HG03439 (cell line): ENCODE data around the gene IL22RA2.
"Not testable (repeated sequence)": the region's sequence is repeated elsewhere in the genome, so short reads cannot be mapped to it uniquely, and the experiment has no call there.

Experiments used
- ATAC-seq: cut with Tn5 transposase; IDR thresholded peaks from one replicate; pipeline ENCODE4 v1.9.1; 2021; ENCODE audit warnings: mild to moderate bottlenecking, moderate library complexity; ENCODE audit not compliant: unreplicated experiment

The IL22RA2 gene

DNA sequence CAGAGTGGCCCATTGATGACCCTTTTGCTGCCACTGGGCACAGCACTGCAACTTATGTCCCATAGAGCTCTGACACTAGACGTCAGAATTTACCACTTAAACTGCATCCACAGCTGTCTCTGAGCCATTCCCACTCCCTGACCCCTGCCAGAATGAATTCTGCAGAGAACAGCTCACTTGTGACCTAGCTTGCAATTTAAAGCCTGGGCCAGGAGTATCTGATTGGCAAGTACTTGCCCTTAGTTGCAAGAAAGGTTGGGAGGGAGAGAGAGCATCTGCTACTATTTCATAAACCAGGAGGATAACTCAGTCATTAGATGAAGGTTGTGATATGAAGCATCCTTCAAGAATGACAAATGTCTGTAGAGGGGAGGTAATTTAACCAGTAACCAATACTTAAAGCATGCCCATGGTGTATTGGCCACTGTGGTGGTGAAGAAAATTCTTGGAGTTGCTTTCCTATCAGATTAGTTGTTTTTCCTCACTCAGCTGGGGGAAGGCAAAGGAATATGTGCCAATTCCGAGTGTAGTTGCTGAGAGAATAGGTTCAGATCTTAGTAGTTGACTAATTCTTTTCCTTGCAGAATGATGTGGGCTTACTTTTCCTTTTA, 46.5 kb downstream of the IL22RA2 start:
- ATAC-seq = no peak

DNA sequence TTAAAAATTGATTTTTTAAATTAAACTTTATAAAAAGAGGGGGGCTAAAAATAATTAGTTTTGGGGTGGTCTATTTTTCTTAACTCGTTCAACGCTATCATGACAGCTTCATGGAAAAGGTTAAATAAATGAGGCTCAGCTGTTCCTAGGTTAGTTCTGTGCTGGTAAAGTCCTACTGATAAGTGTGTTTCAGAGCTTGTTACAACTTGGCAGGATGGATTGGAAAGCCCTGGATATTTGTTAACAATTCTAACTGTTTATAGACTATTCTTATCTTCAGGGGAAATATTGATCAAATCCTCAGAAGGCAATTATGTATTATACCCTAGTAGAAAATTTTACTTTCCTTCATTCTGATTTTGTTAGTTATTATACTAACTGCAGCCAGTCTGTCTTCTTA, 50.4 kb downstream of the IL22RA2 start:
- ATAC-seq = no peak

DNA sequence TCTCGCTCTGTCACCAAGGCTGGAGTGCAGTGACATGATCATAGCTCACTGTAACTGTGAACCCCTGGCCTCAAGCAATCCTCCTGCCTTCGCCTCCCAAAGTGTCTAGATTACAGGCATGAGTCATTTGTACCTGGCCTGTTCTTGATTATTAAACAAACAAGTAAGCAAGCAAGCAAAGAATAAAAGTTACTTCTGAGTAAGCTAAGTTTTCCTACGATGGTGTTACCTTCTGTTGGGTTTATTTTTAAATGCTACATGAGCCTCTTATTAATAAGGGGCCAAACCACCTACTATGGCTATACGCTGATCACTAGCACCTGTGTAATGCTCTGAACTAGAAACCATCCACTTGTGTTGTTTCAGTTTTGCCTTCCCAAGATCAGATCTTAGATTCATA, 50.8 kb downstream of the IL22RA2 start:
- ATAC-seq = peak; percentile 46

DNA sequence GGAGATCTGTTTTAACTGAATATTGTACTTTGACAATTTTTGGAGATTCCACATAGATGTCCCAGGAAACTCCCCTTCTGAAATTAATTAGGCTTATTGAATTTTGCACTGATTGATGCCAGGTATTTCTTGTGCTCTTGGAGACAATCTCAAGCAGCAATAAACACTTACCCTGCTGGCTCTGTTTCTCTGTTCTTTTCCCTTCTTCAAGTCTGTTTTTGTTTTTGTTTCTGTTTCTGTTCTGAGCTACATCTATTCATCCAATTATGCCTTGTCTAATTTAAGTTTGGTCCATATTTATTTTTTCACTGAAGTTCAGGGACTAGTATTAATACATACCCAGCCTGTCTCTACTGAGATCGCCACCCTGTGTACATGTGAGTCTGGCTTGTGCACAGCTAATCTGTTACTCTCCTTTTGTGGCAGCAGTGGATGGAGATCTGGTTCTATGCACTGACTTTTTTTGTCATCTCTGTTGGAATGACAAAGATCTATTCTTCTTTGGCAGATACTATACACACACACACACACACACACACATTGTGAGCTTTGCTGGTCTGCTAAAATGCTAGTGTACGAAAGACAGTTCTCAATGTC, 51.9 kb downstream of the IL22RA2 start:
- ATAC-seq = no peak

DNA sequence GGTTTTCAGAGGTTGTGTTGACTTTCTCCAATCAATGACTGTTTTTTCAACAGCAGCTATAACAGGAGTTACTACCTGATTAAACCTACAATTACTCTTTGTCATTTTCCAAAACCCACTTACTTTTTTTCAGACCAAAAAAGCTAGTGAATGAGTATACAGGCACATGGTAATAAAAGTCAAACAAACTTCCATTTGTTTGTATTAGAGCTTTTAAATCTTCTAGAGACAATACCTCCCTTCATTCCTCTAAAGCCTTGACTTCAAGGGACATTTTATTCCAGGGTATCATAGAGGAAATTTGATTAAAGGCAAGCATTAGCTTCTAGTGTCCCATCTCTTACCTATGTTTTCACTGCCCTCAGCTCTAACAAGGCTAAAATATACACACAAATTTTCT, 52.7 kb downstream of the IL22RA2 start:
- ATAC-seq = no peak

DNA sequence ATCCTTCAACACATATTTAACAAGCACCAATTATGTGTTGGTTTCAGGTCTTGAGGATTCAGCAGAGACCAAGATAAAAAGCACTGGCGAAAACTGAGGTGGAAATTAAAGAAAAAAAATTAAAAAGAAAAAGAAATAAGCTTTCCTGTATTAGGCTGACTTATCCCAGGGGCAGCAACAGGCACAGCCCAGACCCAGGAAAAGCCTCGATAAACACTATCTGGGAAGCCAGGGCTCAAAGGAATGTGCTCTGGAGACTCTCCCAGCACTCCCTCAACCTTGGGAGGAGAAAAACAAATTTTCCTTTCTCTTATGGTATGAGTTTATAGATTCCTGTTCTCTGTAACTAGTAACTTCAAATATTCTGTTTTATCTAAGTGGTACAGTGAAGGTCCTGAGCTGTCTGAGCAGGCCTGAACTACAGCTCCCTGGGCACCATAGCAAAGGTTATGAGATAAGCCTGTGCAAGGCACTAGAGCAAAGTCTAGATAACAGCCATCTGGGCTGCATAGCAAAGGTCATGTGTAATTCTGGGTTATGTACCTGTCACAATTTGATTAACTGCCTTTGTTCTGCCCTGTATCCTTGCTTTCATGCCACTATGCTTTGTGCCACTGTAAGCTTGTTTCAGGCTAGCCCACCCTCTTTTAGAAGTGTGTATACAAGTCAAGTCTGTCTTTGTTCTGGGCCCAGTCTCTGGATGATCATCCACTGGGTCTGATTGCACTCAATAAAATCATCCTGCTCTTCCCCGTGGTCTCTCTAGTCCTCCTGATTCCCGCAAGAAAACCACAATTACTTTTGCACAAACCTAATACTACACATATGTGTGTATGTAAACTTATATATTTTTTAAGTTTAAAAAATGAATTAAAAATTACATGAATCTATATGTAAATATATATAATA, 54.0 kb downstream of the IL22RA2 start:
- ATAC-seq = no peak

DNA sequence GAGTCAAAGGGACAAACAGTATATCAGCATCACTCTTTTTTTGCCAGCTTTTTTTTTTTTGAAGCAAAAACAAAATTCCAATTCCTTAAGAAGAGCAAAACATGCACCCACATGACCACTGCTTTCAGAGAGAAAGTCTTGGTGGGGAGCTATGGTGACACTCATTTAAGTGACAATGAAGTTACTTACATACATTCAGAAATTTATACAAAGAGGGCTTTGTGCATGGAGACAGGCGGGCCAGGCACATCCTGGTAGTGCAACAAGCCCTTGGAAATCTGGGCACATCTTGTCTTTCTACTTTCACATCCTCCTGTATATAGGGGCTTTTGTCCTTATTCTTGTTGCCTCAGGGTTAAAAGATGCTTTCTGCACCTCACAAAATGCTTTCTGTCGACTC, 55.9 kb downstream of the IL22RA2 start:
- no peak for ATAC-seq

DNA sequence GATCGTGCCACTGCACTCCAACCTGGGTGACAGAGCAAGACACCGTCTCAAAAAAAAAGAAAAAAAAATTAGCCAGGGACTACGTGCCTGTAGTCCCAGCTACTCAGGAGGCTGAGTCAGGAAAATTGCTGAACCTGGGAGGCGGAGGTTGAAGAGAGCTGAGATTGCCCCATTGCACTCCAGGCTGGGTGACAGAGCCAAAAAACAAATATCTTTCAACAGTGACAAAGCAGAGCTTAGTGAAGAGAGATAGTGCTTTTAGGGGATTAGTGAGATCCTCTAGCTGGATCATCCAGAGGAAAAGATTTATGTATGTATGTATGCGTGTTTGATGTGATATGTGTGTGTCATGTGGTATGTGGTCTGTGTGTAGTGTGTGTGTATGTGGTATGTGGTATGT, 56.6 kb downstream of the IL22RA2 start:
- no peak for ATAC-seq

DNA sequence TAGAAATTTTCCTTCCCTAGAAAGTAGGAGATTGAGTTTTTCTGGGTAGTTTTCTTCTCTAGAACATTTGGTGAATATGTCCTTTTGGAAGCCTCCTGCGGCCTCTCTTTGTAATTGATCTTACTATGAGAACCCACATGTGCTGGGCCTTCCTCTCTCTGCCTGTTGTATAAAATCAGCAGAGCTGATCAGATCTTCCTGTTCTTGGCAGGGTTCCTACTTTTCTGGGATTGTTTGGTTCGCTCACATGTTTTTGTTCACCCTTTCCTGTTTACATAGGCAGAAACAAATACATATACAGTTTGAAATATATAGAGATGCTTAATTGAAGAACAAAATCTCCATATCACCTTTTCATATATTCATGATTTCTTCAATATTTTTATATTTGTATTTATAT, 57.8 kb downstream of the IL22RA2 start:
- no peak for ATAC-seq

DNA sequence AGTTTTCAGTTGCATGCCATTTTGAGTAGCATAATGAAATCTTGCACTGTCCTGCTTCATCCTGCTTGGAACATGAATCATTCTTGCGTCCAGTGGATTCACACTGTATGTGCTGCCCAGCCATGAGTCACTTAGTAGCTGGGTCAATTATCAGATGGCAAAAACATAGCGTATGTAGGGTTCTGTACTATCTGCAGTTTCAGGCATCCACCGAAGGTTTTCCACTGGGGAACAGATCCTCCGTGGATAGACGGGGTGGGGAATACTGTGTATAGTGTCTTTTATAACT, 61.4 kb downstream of the IL22RA2 start:
- no peak for ATAC-seq

DNA sequence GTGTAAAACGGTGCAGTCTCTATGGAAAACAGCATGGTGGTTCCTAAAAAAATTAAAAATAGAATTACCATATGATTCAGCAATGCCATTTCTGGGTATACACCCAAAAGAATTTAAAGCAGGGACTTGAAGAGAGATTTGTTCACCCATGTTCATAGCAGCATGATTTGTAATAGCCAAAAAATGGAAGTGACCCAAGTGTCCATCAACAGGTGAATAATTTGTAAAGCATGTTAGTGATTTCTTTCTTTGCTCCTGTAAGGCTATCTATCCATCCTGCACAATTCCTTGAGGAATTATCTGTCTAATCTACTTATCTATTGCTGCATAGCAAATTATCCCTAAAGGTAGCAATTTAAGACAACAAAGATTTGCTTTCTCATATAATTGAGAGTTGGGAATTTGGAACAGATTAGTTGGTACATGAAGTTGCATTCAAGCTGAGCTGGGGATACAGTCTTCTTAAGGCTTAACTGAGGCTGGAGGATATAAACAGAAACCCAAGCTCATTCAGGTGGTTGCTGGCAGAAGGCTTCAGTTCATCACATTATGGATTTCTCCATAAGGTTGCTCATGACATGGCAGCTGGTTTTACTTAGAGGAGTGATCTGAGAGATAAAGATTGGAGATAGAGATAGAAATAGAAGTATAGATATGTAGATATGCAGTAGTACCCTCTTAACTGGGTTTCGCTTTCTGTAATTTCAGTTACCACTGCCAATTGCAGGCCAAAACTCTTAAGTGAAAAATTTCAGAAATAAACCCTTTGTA, 62.0 kb downstream of the IL22RA2 start:
- no peak for ATAC-seq

DNA sequence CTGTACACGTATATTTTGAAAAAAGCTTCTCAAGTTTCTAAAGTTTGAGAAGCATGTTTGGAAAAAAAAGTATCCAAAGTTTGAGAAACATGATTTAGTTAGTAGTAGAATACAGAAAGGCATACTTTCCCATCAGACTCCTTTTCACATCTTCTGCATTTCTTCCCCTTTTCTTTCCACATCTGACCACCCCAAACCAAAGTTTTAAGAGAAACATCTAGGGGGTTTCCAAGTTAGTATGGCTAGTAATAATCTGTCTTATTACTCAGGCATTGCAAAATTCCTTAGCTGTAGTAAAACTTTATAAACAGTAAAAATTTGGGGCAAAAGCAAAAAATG, 65.7 kb downstream of the IL22RA2 start:
- no peak for ATAC-seq

DNA sequence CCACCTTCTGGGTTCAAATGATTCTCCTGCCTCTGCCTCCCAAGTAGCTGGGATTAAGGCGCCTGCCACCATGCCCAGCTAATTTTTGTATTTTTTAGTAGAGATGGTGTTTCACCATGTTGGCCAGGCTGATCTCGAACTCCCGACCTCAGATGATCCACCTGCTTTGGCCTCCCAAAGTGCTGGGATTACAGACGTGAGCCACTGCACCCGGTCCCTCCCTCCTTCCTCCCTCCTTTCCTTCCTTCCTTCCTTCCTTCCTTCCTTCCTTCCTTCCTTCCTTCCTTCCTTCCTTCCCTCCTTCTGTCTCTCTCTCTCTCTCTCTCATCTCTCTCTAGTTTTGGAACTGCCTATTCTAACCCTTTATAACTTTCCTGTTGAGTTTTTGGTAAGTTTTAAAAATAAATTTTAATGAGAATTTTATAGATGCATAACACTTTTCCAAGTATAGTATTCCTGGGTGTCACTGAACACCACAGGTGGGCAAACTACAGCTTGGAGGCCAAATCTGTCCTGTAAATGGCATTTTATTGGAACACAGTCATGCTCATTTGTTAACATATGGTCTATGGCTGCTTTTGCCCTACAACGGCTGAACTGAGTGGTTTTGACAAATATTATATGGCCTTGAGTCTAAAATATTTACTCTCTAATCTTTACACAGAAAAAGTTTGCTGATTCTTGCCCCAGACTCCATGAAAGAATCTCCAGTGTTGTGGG, 66.2 kb downstream of the IL22RA2 start:
- not testable (repeated sequence) for ATAC-seq

DNA sequence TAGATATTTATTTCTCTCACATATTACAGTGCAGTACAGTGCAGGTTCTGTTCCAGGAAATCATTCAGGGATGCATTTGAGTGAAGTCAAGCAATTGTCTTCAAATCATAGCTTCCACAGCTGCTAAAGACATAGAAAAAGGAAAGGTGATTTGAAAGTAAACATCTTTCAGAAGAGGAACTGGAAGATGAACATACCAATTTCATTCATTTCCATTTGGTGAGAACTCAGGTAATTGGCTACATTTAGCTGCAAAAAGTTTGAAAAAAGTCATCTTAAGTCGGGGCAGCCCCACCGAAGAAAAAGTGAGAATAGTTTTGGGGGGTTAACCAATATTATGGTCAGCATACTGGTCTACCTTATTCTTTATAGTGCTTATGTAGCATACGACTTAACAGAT, 67.3 kb downstream of the IL22RA2 start:
- no peak for ATAC-seq

DNA sequence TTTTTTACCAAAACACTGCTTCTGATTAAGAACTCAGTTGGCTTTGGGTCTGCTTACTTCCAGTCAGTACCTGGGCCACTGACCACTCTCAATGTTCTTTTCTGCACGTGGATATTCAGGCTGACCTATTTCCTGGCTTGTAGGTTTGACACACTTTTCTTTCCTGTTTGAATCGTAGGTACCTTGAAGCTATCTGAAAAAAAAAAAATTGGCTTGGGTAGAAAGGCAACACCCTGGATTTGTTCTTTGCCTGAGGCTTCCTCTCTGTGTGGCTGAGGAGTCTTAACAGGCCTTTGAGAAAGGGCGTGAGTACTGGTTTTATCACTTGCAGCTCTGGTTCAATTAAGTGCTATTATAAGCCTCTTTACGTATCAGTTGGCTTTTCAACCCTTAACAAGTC, 68.1 kb downstream of the IL22RA2 start:
- ATAC-seq = no peak

DNA sequence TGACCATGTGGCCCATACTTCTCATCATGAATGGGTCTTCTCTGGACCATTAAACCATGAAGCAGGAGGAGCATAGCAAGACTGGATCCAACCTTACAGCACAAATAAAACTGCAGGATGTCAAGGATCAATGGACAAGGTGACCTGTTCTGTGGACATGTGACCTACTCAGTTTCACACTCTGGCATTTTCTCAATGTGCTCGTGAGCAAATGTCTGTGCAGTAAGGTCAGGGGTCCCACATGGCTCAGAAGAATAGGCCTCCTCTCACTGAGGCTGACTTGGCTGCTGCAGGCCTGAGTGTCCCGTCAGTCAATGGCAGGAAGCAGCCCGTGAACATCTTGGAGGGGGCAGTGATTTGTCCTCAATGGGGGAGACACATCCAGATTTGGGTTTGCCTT, 68.5 kb downstream of the IL22RA2 start:
- no peak for ATAC-seq

DNA sequence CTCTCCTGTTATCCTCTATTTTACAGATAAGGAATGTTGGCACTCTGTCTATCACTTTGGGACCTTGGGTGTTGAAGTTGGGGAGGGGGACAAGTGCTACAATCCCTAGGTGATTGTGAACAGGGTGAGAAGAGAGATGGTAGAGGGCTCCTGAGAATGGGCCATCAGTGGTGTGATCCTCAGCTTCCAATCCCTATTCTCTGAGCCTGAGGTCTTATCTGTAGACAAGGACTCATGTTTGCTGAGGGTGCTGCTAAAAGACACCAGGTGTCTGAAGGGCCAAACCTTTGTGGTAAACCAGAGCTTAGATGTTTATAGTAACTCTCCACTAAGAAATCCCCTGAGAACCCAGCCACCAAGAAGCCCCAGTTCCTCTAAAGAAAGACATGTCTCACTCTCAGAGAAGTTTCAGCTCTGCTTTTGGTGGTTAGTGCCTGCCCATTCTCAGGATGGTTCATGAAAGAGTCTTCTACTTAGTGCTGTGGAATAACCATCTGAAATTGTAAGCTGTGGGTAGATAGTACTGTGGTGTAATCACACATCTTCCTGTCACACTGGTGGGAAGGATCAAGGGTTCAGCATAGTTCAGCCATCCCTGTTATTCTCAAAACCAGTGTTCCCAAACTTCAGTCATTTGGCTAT, 70.5 kb downstream of the IL22RA2 start:
- ATAC-seq = peak; percentile 93

DNA sequence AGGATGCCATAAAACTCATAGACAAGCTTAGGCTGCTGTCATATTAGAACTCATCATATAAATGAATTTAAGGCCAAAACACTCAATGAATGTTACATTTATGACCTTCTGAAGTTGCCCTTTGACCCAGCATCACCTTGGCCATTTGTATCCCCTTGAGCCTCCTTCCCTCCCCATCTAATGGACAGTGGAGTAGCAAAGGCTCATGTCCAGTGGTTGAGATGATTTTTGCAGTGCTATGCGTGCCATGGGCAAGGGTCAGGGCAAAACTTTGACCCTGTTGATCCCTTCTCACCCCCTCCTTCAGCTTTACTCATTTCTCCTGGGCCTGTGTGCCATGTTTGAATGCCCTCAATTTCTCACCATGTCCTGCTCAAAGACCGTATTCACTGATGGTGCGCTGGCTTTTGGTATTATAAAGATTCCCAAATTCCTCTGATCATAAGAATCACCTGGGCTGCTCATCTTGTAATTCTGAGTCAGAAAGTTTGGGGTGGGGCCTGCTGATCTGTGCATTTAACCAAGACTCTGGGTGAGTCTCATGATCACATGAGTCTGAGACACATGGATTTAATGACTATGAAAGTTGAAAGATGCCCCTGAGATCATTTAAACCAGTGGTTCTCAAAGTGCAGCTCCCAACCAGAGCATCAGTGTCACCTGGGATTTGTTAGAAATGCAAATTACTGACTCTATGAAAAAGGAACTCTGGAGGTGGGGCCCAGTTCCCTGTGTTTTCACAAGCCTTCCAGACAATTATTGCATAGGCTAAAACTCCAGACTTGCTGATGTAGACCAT, 71.2 kb downstream of the IL22RA2 start:
- no peak for ATAC-seq

DNA sequence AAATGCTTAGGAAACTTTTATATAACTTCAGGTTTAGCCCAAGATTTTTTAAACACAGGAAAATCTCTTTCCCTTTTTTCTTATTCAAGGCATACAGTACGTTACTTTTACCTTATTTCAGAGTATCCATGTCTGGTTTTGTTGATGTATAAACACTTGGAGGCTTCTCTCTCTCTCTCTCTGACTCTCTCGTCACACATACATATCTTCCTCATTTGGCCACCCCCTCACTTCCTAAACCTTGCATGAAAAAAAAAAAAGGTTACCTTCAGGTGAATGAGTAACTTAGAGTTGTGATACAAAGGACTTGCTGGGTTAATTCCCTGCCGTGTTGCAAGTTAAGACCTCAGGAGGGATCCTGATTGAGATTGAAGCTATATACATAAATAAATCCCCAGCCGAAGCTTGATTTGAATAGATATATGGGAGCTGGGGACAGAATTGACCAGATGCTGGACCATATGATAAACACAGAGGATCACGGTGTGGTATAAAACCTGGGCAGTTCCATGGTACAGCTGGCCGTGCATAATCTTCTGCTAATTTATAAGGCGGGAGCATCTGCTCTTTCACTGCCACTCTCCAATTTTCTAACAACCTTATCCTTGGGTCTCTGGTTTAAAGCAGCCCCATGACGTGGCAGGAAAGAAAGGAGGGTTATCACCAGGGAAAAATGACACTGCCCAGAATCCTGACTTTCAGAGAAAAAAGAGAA, 73.6 kb downstream of the IL22RA2 start:
- no peak for ATAC-seq
